H9 (cell line): ENCODE measurements around the gene KCNMA1. TPM values are rescaled to one million over a fixed set of nuclear protein-coding genes. Genes with fewer than 3 reads are reported as not detected.

Source experiments
- DNase-seq: peaks from one replicate; pipeline ENCODE4 v3.0.0-alpha.2; 2017
- H2AFZ ChIP-seq: one replicate; pipeline ENCODE4 v1.6.1; 2013; ENCODE audit warnings: mild to moderate bottlenecking, low read length, control low read depth, moderate library complexity
- H2AK5ac ChIP-seq: 2 replicates; pipeline ENCODE4 v1.6.1; 2013; ENCODE audit warnings: low read length, control low read depth, mixed read lengths; ENCODE audit not compliant: insufficient read length
- H2BK120ac ChIP-seq: one replicate; pipeline ENCODE4 v1.6.1; 2013; ENCODE audit warnings: low read depth, mild to moderate bottlenecking, low read length, control low read depth, inconsistent platforms; ENCODE audit not compliant: poor library complexity, severe bottlenecking
- H2BK12ac ChIP-seq: 2 replicates; pipeline ENCODE4 v1.6.1; 2013; ENCODE audit warnings: low read length, control low read depth, mixed read lengths, low read depth; ENCODE audit not compliant: insufficient read length
- H2BK15ac ChIP-seq: 2 replicates; pipeline ENCODE4 v1.6.1; 2013; ENCODE audit warnings: low read depth, low read length, control low read depth
- H2BK20ac ChIP-seq: one replicate; pipeline ENCODE4 v1.6.1; 2013; ENCODE audit warnings: low read depth, mild to moderate bottlenecking, low read length, control low read depth, inconsistent platforms; ENCODE audit not compliant: poor library complexity, severe bottlenecking
- H2BK5ac ChIP-seq: 2 replicates; pipeline ENCODE4 v1.6.1; 2013; ENCODE audit warnings: low read length, control low read depth, mixed read lengths; ENCODE audit not compliant: insufficient read length
- H3K14ac ChIP-seq: 2 replicates; pipeline ENCODE4 v1.6.1; 2013; ENCODE audit warnings: low read length, control low read depth; ENCODE audit not compliant: insufficient read depth
- H3K18ac ChIP-seq: 2 replicates; pipeline ENCODE4 v1.6.1; 2013; ENCODE audit warnings: low read depth, mild to moderate bottlenecking, mixed read lengths, low read length, control low read depth; ENCODE audit not compliant: insufficient read length
- H3K23ac ChIP-seq: 2 replicates; pipeline ENCODE4 v1.6.1; 2013; ENCODE audit warnings: low read length, control low read depth, mixed read lengths, low read depth; ENCODE audit not compliant: insufficient read length
- H3K23me2 ChIP-seq: 2 replicates; pipeline ENCODE4 v1.6.1; 2013; ENCODE audit warnings: low read depth, mild to moderate bottlenecking, mixed read lengths, low read length, control low read depth; ENCODE audit not compliant: insufficient read length, poor library complexity, severe bottlenecking
- H3K27ac ChIP-seq: 2 replicates; pipeline ENCODE4 v1.5.1; 2013; ENCODE audit warnings: low read length, control low read depth, mixed read lengths, low read depth; ENCODE audit not compliant: insufficient read length
- H3K27me3 ChIP-seq: 2 replicates; pipeline ENCODE4 v1.6.1; 2013; ENCODE audit warnings: low read length, control low read depth, inconsistent platforms; ENCODE audit not compliant: insufficient read depth
- H3K4ac ChIP-seq: 2 replicates; pipeline ENCODE4 v1.6.1; 2013; ENCODE audit warnings: low read depth, mild to moderate bottlenecking, control low read depth, inconsistent platforms, low read length, moderate library complexity
- H3K4me1 ChIP-seq: 2 replicates; pipeline ENCODE4 v1.6.1; 2013; ENCODE audit warnings: low read length, control low read depth, inconsistent platforms; ENCODE audit not compliant: insufficient read depth
- H3K4me2 ChIP-seq: 2 replicates; pipeline ENCODE4 v1.6.1; 2013; ENCODE audit warnings: low read length, control low read depth, mixed read lengths; ENCODE audit not compliant: insufficient read length, insufficient read depth
- H3K56ac ChIP-seq: 2 replicates; pipeline ENCODE4 v1.6.1; 2013; ENCODE audit warnings: low read depth, mild to moderate bottlenecking, mixed read lengths, low read length, control low read depth; ENCODE audit not compliant: insufficient read length
- H3K79me1 ChIP-seq: 2 replicates; pipeline ENCODE4 v1.6.1; 2013; ENCODE audit warnings: low read depth, mild to moderate bottlenecking, moderate library complexity, low read length, control low read depth, inconsistent platforms; ENCODE audit not compliant: insufficient read depth, poor library complexity, severe bottlenecking
- H3K79me2 ChIP-seq: 2 replicates; pipeline ENCODE4 v1.6.1; 2013; ENCODE audit warnings: low read length, control low read depth, inconsistent platforms; ENCODE audit not compliant: insufficient read depth
- H3K9ac ChIP-seq: 2 replicates; pipeline ENCODE4 v1.6.1; 2013; ENCODE audit warnings: low read length, control low read depth, mixed read lengths; ENCODE audit not compliant: insufficient read length; ENCODE audit errors: extremely low read depth
- H3K9me3 ChIP-seq: one replicate; pipeline ENCODE4 v1.6.1; 2013; ENCODE audit warnings: low read depth, low read length, inconsistent platforms; ENCODE audit not compliant: control insufficient read depth
- H3T11ph ChIP-seq: one replicate; pipeline ENCODE4 v1.6.1; 2013; ENCODE audit warnings: mild to moderate bottlenecking, low read length, control low read depth, inconsistent platforms
- H4K20me1 ChIP-seq: one replicate; pipeline ENCODE4 v1.6.1; 2013; ENCODE audit not compliant: control insufficient read depth, insufficient read length, insufficient read depth
- H4K5ac ChIP-seq: 2 replicates; pipeline ENCODE4 v1.6.1; 2013; ENCODE audit warnings: low read depth, mild to moderate bottlenecking, mixed read lengths, low read length, control low read depth; ENCODE audit not compliant: insufficient read length
- H4K8ac ChIP-seq: replicated peaks from 2 replicates; pipeline ENCODE4 v1.6.1; 2013; ENCODE audit warnings: low read length, control low read depth, mixed read lengths, low read depth; ENCODE audit not compliant: insufficient read length
- H4K91ac ChIP-seq: 2 replicates; pipeline ENCODE4 v1.6.1; 2013; ENCODE audit warnings: low read depth, mild to moderate bottlenecking, moderate library complexity, mixed read lengths, low read length, control low read depth; ENCODE audit not compliant: insufficient read length
- H3K27ac Mint-ChIP-seq, 3 experiments: 2 replicates in 2 of 3; 3 replicates in 1 of 3; pipeline ENCODE4 v1.8.0; 2020 to 2021; ENCODE audit warnings: mixed read lengths in 3 of 3, mild to moderate bottlenecking in 1 of 3, moderate library complexity in 1 of 3
- H3K27me3 Mint-ChIP-seq: 2 replicates; pipeline ENCODE4 v1.8.0; 2021; ENCODE audit warnings: low read depth, mild to moderate bottlenecking, moderate library complexity, mixed read lengths
- H3K36me3 Mint-ChIP-seq, 3 experiments: 2 replicates in 2 of 3; 3 replicates in 1 of 3; pipeline ENCODE4 v1.8.0; 2020 to 2021; ENCODE audit warnings: low read depth in 3 of 3, mixed read lengths in 3 of 3; ENCODE audit not compliant: insufficient read depth in 1 of 3
- H3K4me1 Mint-ChIP-seq, 2 experiments: 2 replicates each; pipeline ENCODE4 v1.8.0; 2020; ENCODE audit warnings: mixed read lengths in 2 of 2
- H3K4me3 Mint-ChIP-seq, 2 experiments: 2 replicates in 1 of 2; 3 replicates in 1 of 2; pipeline ENCODE4 v1.8.0; 2020 to 2021; ENCODE audit warnings: mild to moderate bottlenecking in 2 of 2, mixed read lengths in 2 of 2, moderate library complexity in 1 of 2
- H3K9me3 Mint-ChIP-seq, 2 experiments: 2 replicates in 1 of 2; 3 replicates in 1 of 2; pipeline ENCODE4 v1.8.0; 2020; ENCODE audit warnings: mild to moderate bottlenecking in 2 of 2, mixed read lengths in 2 of 2, moderate library complexity in 1 of 2
- WGBS: extraction: QIAGEN DNeasy Blood & Tissue Kit; methylation state at CpG from one replicate; pipeline ENCODE4 v1.1.7; 2013; ENCODE audit warnings: missing lambda C conversion rate, low lambda C conversion rate, mixed read lengths; ENCODE audit not compliant: insufficient read length; ENCODE audit errors: extremely low coverage; 5-methylcytosine and 5-hydroxymethylcytosine counted together
- total RNA-seq: library from RNA; stranded (reverse); gene quantifications from 2 replicates; pipeline ENCODE4 v1.2.1, GENCODE V29; 2021
- TF ChIP-seq, protein P1 (sequence below): fragments of 200-600 bp; sonication (generic); conservative IDR thresholded peaks from 3 replicates; pipeline ENCODE4 v1.8.0; 2021; ENCODE audit warnings: antibody characterized with exemption, mild to moderate bottlenecking

The KCNMA1 gene
- total RNA-seq, 1 experiment from 2014 or later = 2.0 TPM

DNA sequence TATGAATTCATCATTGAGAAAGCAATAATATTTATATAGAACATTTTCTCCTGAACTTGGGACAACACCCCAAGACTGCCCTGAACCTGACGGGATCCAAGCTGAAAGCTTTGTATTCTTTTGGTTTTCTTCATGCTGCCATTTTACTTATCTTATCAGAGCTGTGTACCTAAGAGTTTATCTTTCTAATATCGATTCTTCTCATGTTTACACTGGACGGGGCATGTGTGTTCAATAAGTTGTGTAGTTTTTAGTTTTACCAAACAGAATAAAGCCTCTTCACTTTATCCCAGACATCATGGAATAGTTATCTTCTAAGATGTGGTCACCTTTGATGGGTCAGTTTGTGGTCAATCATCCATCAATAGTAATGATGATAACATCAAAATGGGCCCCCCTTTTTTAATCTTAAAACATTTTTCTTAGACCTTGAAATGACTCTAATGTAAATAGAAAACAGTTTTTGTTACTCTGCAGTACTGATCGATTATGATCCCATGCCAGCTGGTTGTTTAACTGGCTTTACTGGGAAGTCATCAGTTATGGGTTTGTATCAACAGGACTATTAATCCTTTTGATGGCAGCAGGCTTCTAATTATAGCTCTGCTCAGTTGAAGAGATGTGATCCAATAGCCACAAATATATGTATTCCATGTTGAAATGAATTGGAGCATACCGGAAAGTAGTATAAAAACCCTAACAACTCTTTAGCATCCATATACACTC is 446.1 kb downstream of the KCNMA1 start:
- no peak overlapping the region for H4K91ac ChIP-seq
- no peaks in the 10 kb centered on the region for H3K23me2 ChIP-seq
- no peaks in the 10 kb centered on the region for H4K20me1 ChIP-seq
- H3K79me2 ChIP-seq = no peaks in the 10 kb centered on the region
- H3K27me3 ChIP-seq = no peaks in the 10 kb centered on the region; the same call in 1 of the 2 replicates
- H3K36me3 Mint-ChIP-seq = no peaks in the 10 kb centered on the region
- no peak overlapping the region for H3K23ac ChIP-seq
- no peak overlapping the region for H2AK5ac ChIP-seq
- H4K8ac ChIP-seq = no peak overlapping the region
- H2AFZ ChIP-seq = no peak overlapping the region
- no peak overlapping the region for H3K27ac Mint-ChIP-seq
- no peak overlapping the region for H3K4me2 ChIP-seq
- H3K4me1 ChIP-seq = no peaks in the 10 kb centered on the region; the same call in 1 of the 2 replicates
- no peak overlapping the region for H3K9ac ChIP-seq
- H3T11ph ChIP-seq = no peak overlapping the region
- no peak overlapping the region for H2BK15ac ChIP-seq
- no CpG with 5 or more reads among the region's 5 CpGs for whole genome bisulfite sequencing
- H3K9me3 ChIP-seq = no peaks in the 10 kb centered on the region
- TF ChIP-seq, protein P1, sequence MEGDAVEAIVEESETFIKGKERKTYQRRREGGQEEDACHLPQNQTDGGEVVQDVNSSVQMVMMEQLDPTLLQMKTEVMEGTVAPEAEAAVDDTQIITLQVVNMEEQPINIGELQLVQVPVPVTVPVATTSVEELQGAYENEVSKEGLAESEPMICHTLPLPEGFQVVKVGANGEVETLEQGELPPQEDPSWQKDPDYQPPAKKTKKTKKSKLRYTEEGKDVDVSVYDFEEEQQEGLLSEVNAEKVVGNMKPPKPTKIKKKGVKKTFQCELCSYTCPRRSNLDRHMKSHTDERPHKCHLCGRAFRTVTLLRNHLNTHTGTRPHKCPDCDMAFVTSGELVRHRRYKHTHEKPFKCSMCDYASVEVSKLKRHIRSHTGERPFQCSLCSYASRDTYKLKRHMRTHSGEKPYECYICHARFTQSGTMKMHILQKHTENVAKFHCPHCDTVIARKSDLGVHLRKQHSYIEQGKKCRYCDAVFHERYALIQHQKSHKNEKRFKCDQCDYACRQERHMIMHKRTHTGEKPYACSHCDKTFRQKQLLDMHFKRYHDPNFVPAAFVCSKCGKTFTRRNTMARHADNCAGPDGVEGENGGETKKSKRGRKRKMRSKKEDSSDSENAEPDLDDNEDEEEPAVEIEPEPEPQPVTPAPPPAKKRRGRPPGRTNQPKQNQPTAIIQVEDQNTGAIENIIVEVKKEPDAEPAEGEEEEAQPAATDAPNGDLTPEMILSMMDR = no peak
- H3K14ac ChIP-seq = no peak overlapping the region
- H2BK120ac ChIP-seq = no peak overlapping the region
- no peak overlapping the region for H3K4ac ChIP-seq
- no peak for DNase-seq
- no peak overlapping the region for H2BK20ac ChIP-seq
- H3K27me3 Mint-ChIP-seq = no peaks in the 10 kb centered on the region; the same call in 1 of the 2 replicates
- H3K9me3 Mint-ChIP-seq = no peaks in the 10 kb centered on the region
- H3K27ac ChIP-seq = no peak overlapping the region
- no peaks in the 10 kb centered on the region for H3K79me1 ChIP-seq
- H4K5ac ChIP-seq = no peak overlapping the region
- no peak overlapping the region for H3K4me3 Mint-ChIP-seq
- peaks cover 4 to 12% of the 10 kb centered on the region in 2 experiments for H3K4me1 Mint-ChIP-seq
- no peak overlapping the region for H2BK12ac ChIP-seq
- no peak overlapping the region for H2BK5ac ChIP-seq
- H3K18ac ChIP-seq = no peak overlapping the region
- H3K56ac ChIP-seq = no peak overlapping the region
